GM23338 (cell line): ENCODE measurements around the gene FHIT.

Source experiments
- CREB1 ChIP-seq: fragments of 250-450 bp; sonication (Bioruptor Pico); IDR thresholded peaks from 2 replicates; pipeline ENCODE4 v1.5.0; 2020; ENCODE audit warnings: low read depth, mild to moderate bottlenecking, moderate library complexity
- CTCF ChIP-seq, 2 experiments: fragments of 200-600 bp in 1 of 2; sonication (generic) in 1 of 2; conservative IDR thresholded peaks; 2 replicates each; pipeline versions ENCODE4 v1.5.1 to v1.6.1; 2016 to 2017; ENCODE audit warnings: antibody characterized with exemption in 2 of 2, low read depth in 2 of 2, mild to moderate bottlenecking in 2 of 2, moderate library complexity in 1 of 2
- ETS1 ChIP-seq: IDR thresholded peaks from 2 replicates; pipeline ENCODE4 v1.6.1; 2016; ENCODE audit warnings: antibody characterized with exemption
- EZH2 ChIP-seq: fragments of 200-600 bp; sonication (generic); IDR thresholded peaks from one replicate; pipeline ENCODE4 v1.8.0; 2017; ENCODE audit warnings: antibody characterized with exemption, mild to moderate bottlenecking, low read depth; ENCODE audit not compliant: unreplicated experiment
- EZH2phosphoT487 ChIP-seq: fragments of 200-600 bp; sonication (generic); IDR thresholded peaks from one replicate; pipeline ENCODE4 v1.8.1; 2018; ENCODE audit warnings: antibody characterized with exemption; ENCODE audit not compliant: unreplicated experiment
- JUNB ChIP-seq: IDR thresholded peaks from one replicate; pipeline ENCODE4 v1.6.1; 2016; ENCODE audit warnings: antibody characterized with exemption; ENCODE audit not compliant: unreplicated experiment
- NANOG ChIP-seq: IDR thresholded peaks from 2 replicates; pipeline ENCODE4 v1.6.1; 2016; ENCODE audit warnings: antibody characterized with exemption, borderline replicate concordance
- POLR2AphosphoS5 ChIP-seq: IDR thresholded peaks from 2 replicates; pipeline ENCODE4 v1.6.1; 2016; ENCODE audit warnings: antibody characterized with exemption, low read depth
- REST ChIP-seq: IDR thresholded peaks from one replicate; pipeline ENCODE4 v1.6.1; 2018; ENCODE audit warnings: antibody characterized with exemption; ENCODE audit not compliant: unreplicated experiment
- STAT1 ChIP-seq: IDR thresholded peaks from one replicate; pipeline ENCODE4 v1.6.1; 2016; ENCODE audit warnings: antibody characterized with exemption; ENCODE audit not compliant: unreplicated experiment
- ZNF114 ChIP-seq: fragments of 250-450 bp; sonication (Bioruptor Pico); IDR thresholded peaks from 2 replicates; pipeline ENCODE4 v1.5.0; 2020; ENCODE audit warnings: mild to moderate bottlenecking, moderate library complexity
- ZNF331 ChIP-seq: fragments of 250-450 bp; sonication (Bioruptor Pico); IDR thresholded peaks from 2 replicates; pipeline ENCODE4 v1.5.0; 2020; ENCODE audit warnings: low read depth, mild to moderate bottlenecking, moderate library complexity
- TF ChIP-seq, protein P1 (sequence below): fragments of 250-450 bp; sonication (Bioruptor Pico); IDR thresholded peaks from 2 replicates; pipeline ENCODE4 v1.5.0; 2020; ENCODE audit warnings: mild to moderate bottlenecking, moderate library complexity

- no peak for TF ChIP-seq CTCF (conservative IDR thresholded peaks at IDR 0.05; ENCODE audit: low read depth in 2 of 2)
- TF ChIP-seq EZH2: no peak
- no peak for TF ChIP-seq POLR2AphosphoS5
- TF ChIP-seq REST: no peak
- TF ChIP-seq EZH2phosphoT487: no peak
- TF ChIP-seq CREB1 (CRISPR knock-in tag): no peak
- no peak for TF ChIP-seq STAT1
- TF ChIP-seq ZNF331 (CRISPR knock-in tag): no peak
- TF ChIP-seq, protein P1, sequence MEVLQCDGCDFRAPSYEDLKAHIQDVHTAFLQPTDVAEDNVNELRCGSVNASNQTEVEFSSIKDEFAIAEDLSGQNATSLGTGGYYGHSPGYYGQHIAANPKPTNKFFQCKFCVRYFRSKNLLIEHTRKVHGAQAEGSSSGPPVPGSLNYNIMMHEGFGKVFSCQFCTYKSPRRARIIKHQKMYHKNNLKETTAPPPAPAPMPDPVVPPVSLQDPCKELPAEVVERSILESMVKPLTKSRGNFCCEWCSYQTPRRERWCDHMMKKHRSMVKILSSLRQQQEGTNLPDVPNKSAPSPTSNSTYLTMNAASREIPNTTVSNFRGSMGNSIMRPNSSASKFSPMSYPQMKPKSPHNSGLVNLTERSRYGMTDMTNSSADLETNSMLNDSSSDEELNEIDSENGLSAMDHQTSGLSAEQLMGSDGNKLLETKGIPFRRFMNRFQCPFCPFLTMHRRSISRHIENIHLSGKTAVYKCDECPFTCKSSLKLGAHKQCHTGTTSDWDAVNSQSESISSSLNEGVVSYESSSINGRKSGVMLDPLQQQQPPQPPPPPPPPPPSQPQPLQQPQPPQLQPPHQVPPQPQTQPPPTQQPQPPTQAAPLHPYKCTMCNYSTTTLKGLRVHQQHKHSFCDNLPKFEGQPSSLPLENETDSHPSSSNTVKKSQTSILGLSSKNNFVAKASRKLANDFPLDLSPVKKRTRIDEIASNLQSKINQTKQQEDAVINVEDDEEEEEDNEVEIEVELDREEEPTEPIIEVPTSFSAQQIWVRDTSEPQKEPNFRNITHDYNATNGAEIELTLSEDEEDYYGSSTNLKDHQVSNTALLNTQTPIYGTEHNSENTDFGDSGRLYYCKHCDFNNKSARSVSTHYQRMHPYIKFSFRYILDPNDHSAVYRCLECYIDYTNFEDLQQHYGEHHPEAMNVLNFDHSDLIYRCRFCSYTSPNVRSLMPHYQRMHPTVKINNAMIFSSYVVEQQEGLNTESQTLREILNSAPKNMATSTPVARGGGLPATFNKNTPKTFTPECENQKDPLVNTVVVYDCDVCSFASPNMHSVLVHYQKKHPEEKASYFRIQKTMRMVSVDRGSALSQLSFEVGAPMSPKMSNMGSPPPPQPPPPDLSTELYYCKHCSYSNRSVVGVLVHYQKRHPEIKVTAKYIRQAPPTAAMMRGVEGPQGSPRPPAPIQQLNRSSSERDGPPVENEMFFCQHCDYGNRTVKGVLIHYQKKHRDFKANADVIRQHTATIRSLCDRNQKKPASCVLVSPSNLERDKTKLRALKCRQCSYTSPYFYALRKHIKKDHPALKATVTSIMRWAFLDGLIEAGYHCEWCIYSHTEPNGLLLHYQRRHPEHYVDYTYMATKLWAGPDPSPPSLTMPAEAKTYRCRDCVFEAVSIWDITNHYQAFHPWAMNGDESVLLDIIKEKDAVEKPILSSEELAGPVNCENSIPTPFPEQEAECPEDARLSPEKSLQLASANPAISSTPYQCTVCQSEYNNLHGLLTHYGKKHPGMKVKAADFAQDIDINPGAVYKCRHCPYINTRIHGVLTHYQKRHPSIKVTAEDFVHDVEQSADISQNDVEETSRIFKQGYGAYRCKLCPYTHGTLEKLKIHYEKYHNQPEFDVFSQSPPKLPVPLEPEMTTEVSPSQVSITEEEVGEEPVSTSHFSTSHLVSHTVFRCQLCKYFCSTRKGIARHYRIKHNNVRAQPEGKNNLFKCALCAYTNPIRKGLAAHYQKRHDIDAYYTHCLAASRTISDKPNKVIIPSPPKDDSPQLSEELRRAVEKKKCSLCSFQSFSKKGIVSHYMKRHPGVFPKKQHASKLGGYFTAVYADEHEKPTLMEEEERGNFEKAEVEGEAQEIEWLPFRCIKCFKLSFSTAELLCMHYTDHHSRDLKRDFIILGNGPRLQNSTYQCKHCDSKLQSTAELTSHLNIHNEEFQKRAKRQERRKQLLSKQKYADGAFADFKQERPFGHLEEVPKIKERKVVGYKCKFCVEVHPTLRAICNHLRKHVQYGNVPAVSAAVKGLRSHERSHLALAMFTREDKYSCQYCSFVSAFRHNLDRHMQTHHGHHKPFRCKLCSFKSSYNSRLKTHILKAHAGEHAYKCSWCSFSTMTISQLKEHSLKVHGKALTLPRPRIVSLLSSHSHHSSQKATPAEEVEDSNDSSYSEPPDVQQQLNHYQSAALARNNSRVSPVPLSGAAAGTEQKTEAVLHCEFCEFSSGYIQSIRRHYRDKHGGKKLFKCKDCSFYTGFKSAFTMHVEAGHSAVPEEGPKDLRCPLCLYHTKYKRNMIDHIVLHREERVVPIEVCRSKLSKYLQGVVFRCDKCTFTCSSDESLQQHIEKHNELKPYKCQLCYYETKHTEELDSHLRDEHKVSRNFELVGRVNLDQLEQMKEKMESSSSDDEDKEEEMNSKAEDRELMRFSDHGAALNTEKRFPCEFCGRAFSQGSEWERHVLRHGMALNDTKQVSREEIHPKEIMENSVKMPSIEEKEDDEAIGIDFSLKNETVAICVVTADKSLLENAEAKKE (CRISPR knock-in tag): no peak
- no peak for TF ChIP-seq ETS1
- no peak for TF ChIP-seq NANOG
- TF ChIP-seq JUNB: no peak
- TF ChIP-seq ZNF114 (CRISPR knock-in tag): no peak
Observed at GRCh38 chr3:60463685-60464084, 787.6 kb downstream of the FHIT start.
